Mesodermal cell (in vitro differentiated cells): ENCODE results near the gene NDUFAF3.
A peak's percentile ranks its signal among the peaks of the same experiment; 100 is the strongest.

Experiments
- H3K27ac ChIP-seq: 2 replicates; pipeline ENCODE4 v1.7.0; 2013; ENCODE audit warnings: mild to moderate bottlenecking, low read depth, low read length, moderate library complexity; ENCODE audit not compliant: severe bottlenecking
- H3K36me3 ChIP-seq: 2 replicates; pipeline ENCODE4 v1.7.1; 2013; ENCODE audit warnings: mild to moderate bottlenecking, low read length, moderate library complexity; ENCODE audit not compliant: control insufficient read depth, insufficient read depth
- H3K4me1 ChIP-seq: one replicate; pipeline ENCODE4 v1.7.1; 2013; ENCODE audit warnings: mild to moderate bottlenecking, low read length; ENCODE audit not compliant: insufficient read depth, control insufficient read depth, poor library complexity, severe bottlenecking
- H3K4me3 ChIP-seq: 2 replicates; pipeline ENCODE4 v1.7.0; 2013; ENCODE audit warnings: low read length, control low read depth, mild to moderate bottlenecking; ENCODE audit not compliant: insufficient read depth, poor library complexity, severe bottlenecking; ENCODE audit errors: extremely low read depth
- H3K9me3 ChIP-seq: 2 replicates; pipeline ENCODE4 v1.7.1; 2013; ENCODE audit warnings: mild to moderate bottlenecking, low read length, moderate library complexity; ENCODE audit not compliant: control insufficient read depth
- WGBS, 2 experiments: methylation state at CpG; one replicate each; pipeline ENCODE4 v1.1.5; 2013; ENCODE audit warnings: missing lambda C conversion rate in 2 of 2; ENCODE audit not compliant: insufficient coverage in 2 of 2; 5-methylcytosine and 5-hydroxymethylcytosine counted together

Gene NDUFAF3

DNA sequence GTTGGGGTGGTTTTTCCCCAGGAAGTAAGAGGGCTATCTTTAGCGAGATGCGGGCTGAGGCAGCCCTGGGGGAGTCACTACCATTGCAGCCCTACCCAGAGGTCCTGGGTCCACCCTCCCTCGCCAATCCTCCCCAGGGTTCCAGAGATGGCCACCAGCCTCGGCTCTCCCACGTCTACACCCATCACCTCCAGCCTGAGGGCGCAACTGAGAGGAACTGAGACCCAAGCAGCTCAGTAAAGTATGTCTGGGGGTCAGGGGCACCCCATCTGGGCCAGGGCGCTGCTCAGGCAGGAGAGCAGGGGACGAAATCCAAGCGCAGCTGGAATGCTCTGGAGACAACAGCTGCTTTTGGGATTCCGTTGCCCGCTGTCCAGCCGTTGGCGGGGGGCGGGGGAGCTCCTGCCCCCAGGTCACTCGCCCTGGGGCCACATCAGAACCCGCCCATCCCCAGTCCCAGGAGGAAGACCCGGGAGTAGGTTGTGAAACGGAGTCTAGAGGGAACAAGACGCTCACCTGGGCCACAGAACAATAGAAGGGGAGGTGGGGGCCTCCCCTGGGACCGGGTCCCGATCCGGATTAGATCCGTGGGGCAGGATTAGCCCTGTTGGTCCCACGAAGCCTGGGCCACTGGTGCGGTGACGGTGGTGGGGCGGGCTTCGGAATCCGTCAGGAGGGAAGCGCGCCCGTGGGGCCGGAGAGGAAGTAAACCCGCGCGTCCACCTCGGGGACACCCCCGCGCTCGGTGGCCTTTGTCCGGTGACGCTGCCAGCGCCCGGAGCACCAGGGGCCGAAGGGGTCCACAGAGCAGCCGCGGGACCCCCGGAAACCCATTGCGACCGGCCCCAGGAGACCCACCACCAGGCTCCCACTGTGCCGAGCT, 1.4 kb upstream of the NDUFAF3 start:
- H3K4me3 ChIP-seq = peak overlapping the region; percentile 93
- 1 to 4% methylated on average over 40 to 43 of the region's 51 CpGs for WGBS, 2 experiments
- H3K36me3 ChIP-seq = peaks cover 46% of the 10 kb centered on the region
- peaks cover 10% of the 10 kb centered on the region for H3K4me1 ChIP-seq
- H3K9me3 ChIP-seq = no peaks in the 10 kb centered on the region
- H3K27ac ChIP-seq = peak overlapping the region; percentile 99

DNA sequence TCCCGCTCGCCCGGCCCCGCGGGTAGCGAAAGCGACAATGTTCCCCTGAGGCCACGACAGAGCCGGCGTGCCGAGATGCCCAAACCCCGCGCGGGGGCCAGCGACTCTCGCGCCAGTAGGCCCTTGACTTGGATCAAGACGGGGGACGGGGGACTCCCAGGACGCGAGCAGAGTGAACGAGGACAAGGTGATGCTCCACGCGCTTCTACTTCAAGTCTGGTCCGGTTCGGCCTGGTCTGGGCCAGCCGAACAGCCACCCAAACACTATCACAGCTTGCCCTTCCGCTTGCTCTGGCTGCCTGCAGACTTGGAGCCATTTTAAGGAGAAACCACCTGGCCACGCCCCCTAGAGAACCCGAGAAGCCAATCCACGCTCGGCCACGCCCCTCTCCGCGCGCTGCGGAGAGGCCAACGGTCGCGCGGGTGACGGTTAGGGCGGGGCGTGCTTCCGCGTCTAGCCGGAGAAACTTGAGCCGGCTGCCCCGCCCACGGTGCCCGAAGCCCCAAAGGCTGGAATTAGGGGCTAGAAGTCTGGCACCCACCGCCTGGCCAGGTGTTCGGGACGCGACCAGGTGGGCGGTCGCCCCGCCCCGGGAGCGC, 608 bp upstream of the NDUFAF3 start:
- Histone ChIP-seq H3K36me3 (peaks cover 46% of the 10 kb centered on the region), H3K4me3 (peak overlapping the region; percentile 93), H3K4me1 (peaks cover 10% of the 10 kb centered on the region), H3K9me3 (no peaks in the 10 kb centered on the region), H3K27ac (peak overlapping the region; percentile 99)
- WGBS, 2 experiments = 0% methylated on average over 50 to 54 of the region's 60 CpGs

GRCh38 chr3:49022688-49023171, 809 bp downstream of the NDUFAF3 start:
- H3K4me3 ChIP-seq = peak overlapping the region; percentile 93
- no peaks in the 10 kb centered on the region for H3K9me3 ChIP-seq
- H3K27ac ChIP-seq = peak overlapping the region; percentile 99
- WGBS, 2 experiments = 32 to 37% methylated on average over 8 to 9 of the region's 12 CpGs
- peaks cover 51% of the 10 kb centered on the region for H3K36me3 ChIP-seq
- H3K4me1 ChIP-seq = peaks cover 7% of the 10 kb centered on the region

DNA sequence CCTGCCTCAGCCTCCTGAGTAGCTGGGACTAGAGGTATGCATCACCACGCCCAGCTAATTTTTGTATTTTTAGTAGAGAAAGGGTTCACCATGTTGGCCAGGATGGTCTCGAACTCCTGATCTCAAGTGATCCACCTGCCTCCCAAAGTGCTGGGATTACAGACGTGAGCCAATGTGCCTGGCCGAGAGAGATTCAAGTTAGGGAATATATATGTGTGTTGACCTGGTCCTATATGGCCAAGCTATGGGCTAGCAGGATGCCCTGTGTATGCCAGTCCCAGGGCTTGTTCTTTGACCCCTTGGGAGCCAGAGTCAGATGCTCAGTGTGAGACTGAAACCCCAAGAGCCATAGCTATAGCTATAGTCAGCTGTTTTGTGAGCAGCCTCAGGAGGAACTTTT, 1.9 kb downstream of the NDUFAF3 start:
- Histone ChIP-seq H3K36me3 (peaks cover 58% of the 10 kb centered on the region), H3K4me3 (no peak overlapping the region), H3K4me1 (peaks cover 7% of the 10 kb centered on the region), H3K27ac (no peak overlapping the region), H3K9me3 (no peaks in the 10 kb centered on the region)
- whole genome bisulfite sequencing, 2 experiments = 92 to 97% methylated on average over 4 of the region's 4 CpGs

DNA sequence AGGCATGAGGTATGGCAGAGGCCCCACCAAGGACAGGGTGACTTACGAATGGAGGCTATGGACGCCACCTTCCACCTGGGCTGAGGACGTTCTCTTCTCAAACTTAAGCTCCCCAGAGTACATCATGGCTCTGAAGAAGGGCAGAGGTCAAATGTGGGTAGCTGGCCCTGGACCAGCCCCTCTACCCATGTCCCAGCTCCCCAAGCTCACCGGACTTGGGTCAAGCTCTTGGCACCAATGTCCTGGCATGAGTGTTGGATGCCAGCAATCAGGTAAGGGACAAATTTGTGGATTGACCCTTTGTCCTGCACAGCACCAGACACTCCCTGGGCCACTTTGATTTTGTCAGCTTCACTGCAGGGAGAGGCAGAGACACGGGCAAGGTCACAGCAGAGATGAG, 2.5 kb downstream of the NDUFAF3 start:
- Histone ChIP-seq H3K9me3 (no peaks in the 10 kb centered on the region), H3K4me3 (no peak overlapping the region), H3K36me3 (peaks cover 58% of the 10 kb centered on the region), H3K27ac (no peak overlapping the region), H3K4me1 (peaks cover 7% of the 10 kb centered on the region)
- WGBS, 2 experiments = 100% methylated on average over 5 of the region's 5 CpGs

GRCh38 chr3:49025005-49025792, 3.3 kb downstream of the NDUFAF3 start:
- H3K27ac ChIP-seq = no peak overlapping the region
- H3K9me3 ChIP-seq = no peaks in the 10 kb centered on the region
- no peak overlapping the region for H3K4me3 ChIP-seq
- H3K4me1 ChIP-seq = peaks cover under 1% of the 10 kb centered on the region
- peaks cover 65% of the 10 kb centered on the region for H3K36me3 ChIP-seq
- 94 to 95% methylated on average over 13 of the region's 13 CpGs for WGBS, 2 experiments

DNA sequence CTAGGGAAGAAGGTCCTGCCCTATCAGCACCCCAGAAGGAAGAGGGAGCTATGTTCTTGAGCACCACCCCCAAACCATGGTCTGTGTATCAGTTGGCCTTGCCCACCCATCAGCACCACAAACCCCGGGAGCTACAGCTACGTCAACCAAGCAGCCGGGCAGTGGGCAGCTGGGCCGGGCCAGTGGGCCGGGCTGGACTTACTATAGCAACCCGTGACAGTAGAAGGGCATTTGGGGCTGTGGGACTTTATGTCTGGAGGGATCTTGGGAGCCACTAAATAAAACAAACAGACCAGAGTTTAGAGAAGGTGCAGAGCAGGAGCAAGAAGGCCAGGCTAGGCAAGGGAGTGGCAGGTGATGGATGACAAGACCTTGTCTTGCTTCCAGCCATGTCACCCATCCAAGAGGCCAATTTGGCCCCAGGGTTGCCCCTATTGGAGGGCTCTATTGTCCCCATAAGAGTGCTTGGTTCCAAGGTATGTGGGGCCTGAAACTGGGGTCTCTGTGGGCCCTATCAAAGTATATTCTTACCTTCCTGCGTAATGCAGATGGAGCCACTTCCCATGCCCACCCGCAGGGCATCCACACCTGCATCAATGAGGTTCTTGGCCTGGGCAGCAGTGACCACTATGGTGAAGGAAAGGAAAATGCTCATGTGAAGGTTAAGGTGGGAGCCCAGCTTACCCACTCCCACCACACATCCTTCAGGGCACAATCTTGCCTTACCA, 4.0 kb downstream of the NDUFAF3 start:
- Histone ChIP-seq H3K4me1 (no peaks in the 10 kb centered on the region), H3K4me3 (no peak overlapping the region), H3K9me3 (no peaks in the 10 kb centered on the region), H3K36me3 (peaks cover 72% of the 10 kb centered on the region), H3K27ac (peak overlapping the region; percentile 13)
- WGBS, 2 experiments = 100% methylated on average over 2 to 6 of the region's 8 CpGs

DNA sequence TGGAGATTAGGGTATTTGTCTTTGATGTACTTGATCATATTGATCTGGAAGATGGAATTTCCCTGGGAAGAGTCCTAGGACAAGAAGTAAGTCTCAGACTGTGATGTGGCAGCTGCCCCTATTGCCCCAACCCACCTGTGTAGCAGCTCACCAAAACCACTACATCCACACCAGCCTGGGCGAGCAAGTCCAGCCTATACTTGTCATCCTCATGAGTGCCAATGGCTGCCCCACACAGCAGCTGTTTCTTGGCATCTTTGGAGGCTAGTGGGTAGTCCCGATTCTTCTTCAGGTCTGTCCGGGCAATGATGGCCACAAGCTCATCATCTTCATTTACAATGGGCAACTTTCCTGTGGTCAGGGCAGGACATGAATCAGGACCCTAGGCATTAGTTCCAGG, 4.6 kb downstream of the NDUFAF3 start:
- no peaks in the 10 kb centered on the region for H3K9me3 ChIP-seq
- peak overlapping the region; percentile 13 for H3K27ac ChIP-seq
- no peak overlapping the region for H3K4me3 ChIP-seq
- H3K4me1 ChIP-seq = no peaks in the 10 kb centered on the region
- peaks cover 78% of the 10 kb centered on the region for H3K36me3 ChIP-seq
- 96% methylated on average over 3 of the region's 3 CpGs for WGBS, 2 experiments

DNA sequence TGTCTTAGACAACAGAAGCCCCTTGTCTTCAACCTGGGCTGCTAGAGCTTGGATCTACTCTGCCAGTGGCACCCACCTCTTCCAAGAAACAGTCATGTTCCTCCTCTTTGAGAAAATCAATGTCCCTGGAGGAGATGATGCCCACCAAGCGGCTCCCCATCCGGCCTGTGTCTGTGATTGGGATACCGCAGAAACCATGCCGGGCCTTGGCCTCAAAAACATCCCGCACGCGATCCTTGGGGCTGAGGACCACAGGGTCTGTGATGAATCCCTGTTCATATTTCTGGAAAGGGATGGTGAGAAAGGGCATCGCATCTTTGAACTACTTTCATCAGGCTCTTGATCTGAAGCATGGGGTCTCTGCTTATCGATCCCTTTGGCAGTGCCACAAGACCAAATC, 5.7 kb downstream of the NDUFAF3 start:
- Histone ChIP-seq H3K27ac (no peak overlapping the region), H3K4me3 (no peak overlapping the region), H3K4me1 (no peaks in the 10 kb centered on the region), H3K9me3 (no peaks in the 10 kb centered on the region), H3K36me3 (peaks cover 89% of the 10 kb centered on the region)
- whole genome bisulfite sequencing, 2 experiments = 95 to 98% methylated on average over 7 of the region's 9 CpGs

GRCh38 chr3:49028298-49028672, 6.4 kb downstream of the NDUFAF3 start:
- 100% methylated on average over 1 of the region's 4 CpGs for WGBS, 2 experiments
- H3K27ac ChIP-seq = no peak overlapping the region
- H3K4me1 ChIP-seq = no peaks in the 10 kb centered on the region
- peak overlapping the region; percentile 58 for H3K4me3 ChIP-seq
- H3K36me3 ChIP-seq = peaks cover 89% of the 10 kb centered on the region
- no peaks in the 10 kb centered on the region for H3K9me3 ChIP-seq
